ENCODE measurements around the gene HMGXB4.

GRCh38 chr22:35275580-35275979 is 18.3 kb downstream of the HMGXB4 start:
- TF ChIP-seq POLR2A (IDR thresholded peaks at IDR 0.05; ENCODE audit: low read depth) (no peak), POLR2AphosphoS5 (IDR thresholded peaks at IDR 0.05) (no peak), EP300 (IDR thresholded peaks at IDR 0.05) (no peak)
- TF ChIP-seq, protein P1, sequence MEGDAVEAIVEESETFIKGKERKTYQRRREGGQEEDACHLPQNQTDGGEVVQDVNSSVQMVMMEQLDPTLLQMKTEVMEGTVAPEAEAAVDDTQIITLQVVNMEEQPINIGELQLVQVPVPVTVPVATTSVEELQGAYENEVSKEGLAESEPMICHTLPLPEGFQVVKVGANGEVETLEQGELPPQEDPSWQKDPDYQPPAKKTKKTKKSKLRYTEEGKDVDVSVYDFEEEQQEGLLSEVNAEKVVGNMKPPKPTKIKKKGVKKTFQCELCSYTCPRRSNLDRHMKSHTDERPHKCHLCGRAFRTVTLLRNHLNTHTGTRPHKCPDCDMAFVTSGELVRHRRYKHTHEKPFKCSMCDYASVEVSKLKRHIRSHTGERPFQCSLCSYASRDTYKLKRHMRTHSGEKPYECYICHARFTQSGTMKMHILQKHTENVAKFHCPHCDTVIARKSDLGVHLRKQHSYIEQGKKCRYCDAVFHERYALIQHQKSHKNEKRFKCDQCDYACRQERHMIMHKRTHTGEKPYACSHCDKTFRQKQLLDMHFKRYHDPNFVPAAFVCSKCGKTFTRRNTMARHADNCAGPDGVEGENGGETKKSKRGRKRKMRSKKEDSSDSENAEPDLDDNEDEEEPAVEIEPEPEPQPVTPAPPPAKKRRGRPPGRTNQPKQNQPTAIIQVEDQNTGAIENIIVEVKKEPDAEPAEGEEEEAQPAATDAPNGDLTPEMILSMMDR (IDR thresholded peaks at IDR 0.05) = no peak

All from esophagus muscularis mucosa (tissue), 4 donors.